Neural cell (in vitro differentiated cells): ENCODE data around the gene DACH1.

Source experiments
- EP300 ChIP-seq: fragments of 450-650 bp; conservative IDR thresholded peaks from 2 replicates; pipeline ENCODE4 v1.6.1; 2014; ENCODE audit warnings: antibody characterized with exemption, mild to moderate bottlenecking, moderate library complexity; ENCODE audit not compliant: poor library complexity, severe bottlenecking
- EZH2 ChIP-seq: fragments of 200-600, 300-800 bp; shearing (Covaris generic), sonication (generic); IDR thresholded peaks from 2 replicates; pipeline ENCODE4 v1.6.1; 2014; ENCODE audit warnings: antibody characterized with exemption, low read length, borderline replicate concordance, mild to moderate bottlenecking; ENCODE audit not compliant: insufficient read depth, poor library complexity, severe bottlenecking
- POLR2AphosphoS5 ChIP-seq: IDR thresholded peaks from 2 replicates; pipeline ENCODE4 v1.6.1; 2012
- RAD21 ChIP-seq: fragments of 450-650 bp; conservative IDR thresholded peaks from 2 replicates; pipeline ENCODE4 v1.6.1; 2014; ENCODE audit warnings: antibody characterized with exemption, mild to moderate bottlenecking, moderate library complexity
- SMC3 ChIP-seq: fragments of 450-650 bp; conservative IDR thresholded peaks from 2 replicates; pipeline ENCODE4 v1.6.1; 2014; ENCODE audit warnings: antibody characterized with exemption, mild to moderate bottlenecking, moderate library complexity; ENCODE audit not compliant: poor library complexity
- TAF1 ChIP-seq: IDR thresholded peaks from 2 replicates; pipeline ENCODE4 v1.6.1; 2012; ENCODE audit warnings: low read depth
- TF ChIP-seq, protein P1 (sequence below): fragments of 450-650 bp; IDR thresholded peaks from 2 replicates; pipeline ENCODE4 v1.5.1; 2014; ENCODE audit warnings: antibody characterized with exemption, mild to moderate bottlenecking, moderate library complexity; ENCODE audit not compliant: poor library complexity, severe bottlenecking
- TF ChIP-seq, protein P2 (sequence below): IDR thresholded peaks from 2 replicates; pipeline ENCODE4 v1.6.1; 2012; ENCODE audit warnings: borderline replicate concordance

DNA sequence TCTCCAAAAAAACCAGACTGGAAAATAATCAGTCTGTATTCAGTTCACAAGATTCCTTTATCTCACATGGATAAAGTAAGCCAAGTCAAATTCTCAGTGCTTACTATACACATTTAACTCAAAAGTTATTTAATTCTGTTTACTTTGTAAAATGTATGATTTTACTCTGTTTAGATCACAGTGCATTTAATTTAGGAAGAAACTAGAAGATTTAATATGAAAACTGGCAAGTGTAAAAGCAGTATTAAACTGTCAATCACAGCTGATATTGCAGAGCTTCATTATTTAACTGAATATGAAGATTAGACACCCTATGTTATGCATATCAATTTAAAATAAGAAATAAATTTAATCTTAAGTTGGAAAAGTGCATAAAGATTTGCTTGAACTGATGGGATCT, 78.0 kb downstream of the DACH1 start:
- TF ChIP-seq, protein P1, sequence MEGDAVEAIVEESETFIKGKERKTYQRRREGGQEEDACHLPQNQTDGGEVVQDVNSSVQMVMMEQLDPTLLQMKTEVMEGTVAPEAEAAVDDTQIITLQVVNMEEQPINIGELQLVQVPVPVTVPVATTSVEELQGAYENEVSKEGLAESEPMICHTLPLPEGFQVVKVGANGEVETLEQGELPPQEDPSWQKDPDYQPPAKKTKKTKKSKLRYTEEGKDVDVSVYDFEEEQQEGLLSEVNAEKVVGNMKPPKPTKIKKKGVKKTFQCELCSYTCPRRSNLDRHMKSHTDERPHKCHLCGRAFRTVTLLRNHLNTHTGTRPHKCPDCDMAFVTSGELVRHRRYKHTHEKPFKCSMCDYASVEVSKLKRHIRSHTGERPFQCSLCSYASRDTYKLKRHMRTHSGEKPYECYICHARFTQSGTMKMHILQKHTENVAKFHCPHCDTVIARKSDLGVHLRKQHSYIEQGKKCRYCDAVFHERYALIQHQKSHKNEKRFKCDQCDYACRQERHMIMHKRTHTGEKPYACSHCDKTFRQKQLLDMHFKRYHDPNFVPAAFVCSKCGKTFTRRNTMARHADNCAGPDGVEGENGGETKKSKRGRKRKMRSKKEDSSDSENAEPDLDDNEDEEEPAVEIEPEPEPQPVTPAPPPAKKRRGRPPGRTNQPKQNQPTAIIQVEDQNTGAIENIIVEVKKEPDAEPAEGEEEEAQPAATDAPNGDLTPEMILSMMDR, result no peak
- TF ChIP-seq EZH2 (no peak), EP300 (no peak), POLR2AphosphoS5 (no peak), TAF1 (no peak), RAD21 (no peak), SMC3 (no peak)
- TF ChIP-seq, protein P2, sequence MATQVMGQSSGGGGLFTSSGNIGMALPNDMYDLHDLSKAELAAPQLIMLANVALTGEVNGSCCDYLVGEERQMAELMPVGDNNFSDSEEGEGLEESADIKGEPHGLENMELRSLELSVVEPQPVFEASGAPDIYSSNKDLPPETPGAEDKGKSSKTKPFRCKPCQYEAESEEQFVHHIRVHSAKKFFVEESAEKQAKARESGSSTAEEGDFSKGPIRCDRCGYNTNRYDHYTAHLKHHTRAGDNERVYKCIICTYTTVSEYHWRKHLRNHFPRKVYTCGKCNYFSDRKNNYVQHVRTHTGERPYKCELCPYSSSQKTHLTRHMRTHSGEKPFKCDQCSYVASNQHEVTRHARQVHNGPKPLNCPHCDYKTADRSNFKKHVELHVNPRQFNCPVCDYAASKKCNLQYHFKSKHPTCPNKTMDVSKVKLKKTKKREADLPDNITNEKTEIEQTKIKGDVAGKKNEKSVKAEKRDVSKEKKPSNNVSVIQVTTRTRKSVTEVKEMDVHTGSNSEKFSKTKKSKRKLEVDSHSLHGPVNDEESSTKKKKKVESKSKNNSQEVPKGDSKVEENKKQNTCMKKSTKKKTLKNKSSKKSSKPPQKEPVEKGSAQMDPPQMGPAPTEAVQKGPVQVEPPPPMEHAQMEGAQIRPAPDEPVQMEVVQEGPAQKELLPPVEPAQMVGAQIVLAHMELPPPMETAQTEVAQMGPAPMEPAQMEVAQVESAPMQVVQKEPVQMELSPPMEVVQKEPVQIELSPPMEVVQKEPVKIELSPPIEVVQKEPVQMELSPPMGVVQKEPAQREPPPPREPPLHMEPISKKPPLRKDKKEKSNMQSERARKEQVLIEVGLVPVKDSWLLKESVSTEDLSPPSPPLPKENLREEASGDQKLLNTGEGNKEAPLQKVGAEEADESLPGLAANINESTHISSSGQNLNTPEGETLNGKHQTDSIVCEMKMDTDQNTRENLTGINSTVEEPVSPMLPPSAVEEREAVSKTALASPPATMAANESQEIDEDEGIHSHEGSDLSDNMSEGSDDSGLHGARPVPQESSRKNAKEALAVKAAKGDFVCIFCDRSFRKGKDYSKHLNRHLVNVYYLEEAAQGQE, result no peak
